ENCODE data around the gene COLGALT1.
"Not testable (repeated sequence)": the region's sequence is repeated elsewhere in the genome, so short reads cannot be mapped to it uniquely, and the experiment has no call there.

The COLGALT1 gene

GRCh38 chr19:17549085-17549740 lies 6.2 kb upstream of the COLGALT1 start:
- Histone ChIP-seq H3K9ac (ENCODE audit: low read length) (no peak overlapping the region), H3K36me3 (ENCODE audit: control insufficient read depth, insufficient read depth, low read length, severe bottlenecking) (no peaks in the 10 kb centered on the region), H3K4me1 (ENCODE audit: control insufficient read depth, insufficient read depth, low read length) (peaks cover 16% of the 10 kb centered on the region), H3K9me3 (ENCODE audit: control insufficient read depth, low read length) (no peaks in the 10 kb centered on the region), H3K4me3 (ENCODE audit: low read length) (no peak overlapping the region), H3K27me3 (replicated peaks; ENCODE audit: control insufficient read depth, insufficient read depth, low read length) (no peaks in the 10 kb centered on the region)
- DNase-seq (ENCODE audit: low read depth): no peak

DNA sequence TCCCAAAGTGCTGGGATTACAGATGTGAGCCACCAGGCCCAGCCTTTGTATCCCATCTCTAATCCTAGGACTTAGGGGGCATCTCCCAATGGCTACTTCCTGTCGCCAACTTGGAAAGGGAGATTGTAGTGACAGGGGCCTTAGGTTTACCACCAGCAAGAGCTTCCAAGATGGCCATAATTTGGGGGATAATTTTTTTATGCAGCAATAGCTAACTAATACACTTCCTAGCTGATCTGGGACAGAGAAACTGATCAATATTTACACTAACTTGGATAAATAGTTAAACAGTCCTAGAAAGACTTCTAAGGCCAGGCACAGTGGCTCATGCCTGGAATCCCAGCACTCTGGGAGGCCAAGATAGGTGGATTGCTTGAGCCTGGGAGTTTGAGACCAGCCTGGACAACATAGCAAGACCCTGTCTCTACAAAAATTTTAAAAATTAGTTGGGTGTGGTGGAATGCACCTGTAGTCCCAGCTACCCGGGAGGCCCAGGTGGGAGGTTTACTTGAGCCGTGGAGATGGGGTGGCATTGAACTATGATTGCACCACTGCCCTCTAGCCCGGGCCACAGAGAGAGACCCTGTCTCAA lies 5.3 kb upstream of the COLGALT1 start:
- H3K27me3 ChIP-seq (replicated peaks; ENCODE audit: control insufficient read depth, insufficient read depth, low read length): no peaks in the 10 kb centered on the region
- no peaks in the 10 kb centered on the region for H3K9me3 ChIP-seq (ENCODE audit: control insufficient read depth, low read length)
- H3K4me3 ChIP-seq (ENCODE audit: low read length): no peak overlapping the region
- H3K4me1 ChIP-seq (ENCODE audit: control insufficient read depth, insufficient read depth, low read length): peaks cover 21% of the 10 kb centered on the region
- H3K36me3 ChIP-seq (ENCODE audit: control insufficient read depth, insufficient read depth, low read length, severe bottlenecking): no peaks in the 10 kb centered on the region
- no peak overlapping the region for H3K9ac ChIP-seq (ENCODE audit: low read length)
- no peak for DNase-seq (ENCODE audit: low read depth)

- not testable (repeated sequence) for DNase-seq (ENCODE audit: low read depth); H3K9ac ChIP-seq (ENCODE audit: low read length); H3K9me3 ChIP-seq (ENCODE audit: control insufficient read depth, low read length)
Observed at GRCh38 chr19:17552735-17553134, 2.7 kb upstream of the COLGALT1 start.

DNA sequence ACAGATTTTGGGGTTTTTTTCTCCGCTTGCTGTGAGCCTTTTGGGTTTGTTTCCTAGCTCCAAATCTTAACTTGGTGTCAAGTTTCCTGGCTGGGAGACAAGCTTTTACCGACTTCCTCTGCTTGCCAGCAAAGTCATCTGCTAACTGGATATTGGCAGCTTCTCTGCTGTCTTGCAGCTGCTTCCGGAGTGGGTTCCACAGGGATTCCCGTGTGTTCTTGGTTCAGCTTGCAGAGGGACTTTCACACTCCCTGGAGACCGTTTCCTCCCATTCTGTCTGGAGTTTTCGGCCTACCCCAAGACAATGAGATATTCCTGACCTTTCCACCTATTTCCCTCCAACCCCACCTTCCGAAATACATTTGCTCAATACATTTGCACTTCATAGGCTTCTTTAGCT lies 2.2 kb upstream of the COLGALT1 start:
- no peaks in the 10 kb centered on the region for H3K36me3 ChIP-seq (ENCODE audit: control insufficient read depth, insufficient read depth, low read length, severe bottlenecking)
- peak overlapping the region; percentile 61 for H3K9ac ChIP-seq (ENCODE audit: low read length)
- no peaks in the 10 kb centered on the region for H3K9me3 ChIP-seq (ENCODE audit: control insufficient read depth, low read length)
- peaks cover 33% of the 10 kb centered on the region for H3K4me1 ChIP-seq (ENCODE audit: control insufficient read depth, insufficient read depth, low read length)
- peak overlapping the region; percentile 67 for H3K4me3 ChIP-seq (ENCODE audit: low read length)
- no peaks in the 10 kb centered on the region for H3K27me3 ChIP-seq (replicated peaks; ENCODE audit: control insufficient read depth, insufficient read depth, low read length)
- DNase-seq (ENCODE audit: low read depth): peak; percentile 88

More at GRCh38 chr19:17552735-17553134, 2.7 kb upstream of the COLGALT1 start:
- not testable (repeated sequence) for H3K4me3 ChIP-seq (ENCODE audit: low read length); H3K27me3 ChIP-seq (replicated peaks; ENCODE audit: control insufficient read depth, insufficient read depth, low read length); H3K36me3 ChIP-seq (ENCODE audit: control insufficient read depth, insufficient read depth, low read length, severe bottlenecking)
- H3K4me1 ChIP-seq (ENCODE audit: control insufficient read depth, insufficient read depth, low read length): peaks cover 33% of the 10 kb centered on the region

DNA sequence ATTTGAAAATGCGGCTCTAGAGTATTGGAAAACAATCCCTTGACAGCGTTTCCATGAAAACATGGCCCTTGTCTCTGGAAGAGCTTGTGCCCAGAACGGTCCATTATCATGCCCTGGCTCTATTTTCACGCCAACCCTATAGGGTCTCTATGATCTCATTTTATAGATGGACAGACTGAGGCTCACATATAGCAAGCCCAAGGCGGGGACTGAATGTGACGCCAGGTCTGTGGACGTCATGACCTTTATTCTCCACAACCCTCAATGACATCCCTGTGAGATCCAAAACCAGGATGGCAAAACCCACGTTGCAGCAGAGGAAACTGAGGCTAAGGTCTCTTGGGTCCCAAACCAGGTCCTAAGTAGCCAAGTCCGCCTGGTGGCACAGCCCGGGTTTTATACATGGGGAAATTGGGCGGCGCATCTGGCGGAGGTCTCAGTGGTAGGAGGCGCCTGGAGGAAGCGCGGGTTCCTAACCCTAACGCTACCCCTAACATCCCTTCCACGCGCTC lies 425 bp upstream of the COLGALT1 start:
- Histone ChIP-seq H3K4me1 (ENCODE audit: control insufficient read depth, insufficient read depth, low read length) (peaks cover 41% of the 10 kb centered on the region), H3K9ac (ENCODE audit: low read length) (peak overlapping the region; percentile 93), H3K36me3 (ENCODE audit: control insufficient read depth, insufficient read depth, low read length, severe bottlenecking) (peaks cover 11% of the 10 kb centered on the region), H3K4me3 (ENCODE audit: low read length) (peak overlapping the region; percentile 91), H3K9me3 (ENCODE audit: control insufficient read depth, low read length) (no peaks in the 10 kb centered on the region), H3K27me3 (replicated peaks; ENCODE audit: control insufficient read depth, insufficient read depth, low read length) (no peaks in the 10 kb centered on the region)
- no peak for DNase-seq (ENCODE audit: low read depth)

GRCh38 chr19:17555929-17556813 lies 722 bp downstream of the COLGALT1 start:
- Histone ChIP-seq H3K9me3 (ENCODE audit: control insufficient read depth, low read length) (no peaks in the 10 kb centered on the region), H3K27me3 (replicated peaks; ENCODE audit: control insufficient read depth, insufficient read depth, low read length) (no peaks in the 10 kb centered on the region), H3K4me1 (ENCODE audit: control insufficient read depth, insufficient read depth, low read length) (peaks cover 46% of the 10 kb centered on the region), H3K4me3 (ENCODE audit: low read length) (peak overlapping the region; percentile 91), H3K36me3 (ENCODE audit: control insufficient read depth, insufficient read depth, low read length, severe bottlenecking) (peaks cover 18% of the 10 kb centered on the region), H3K9ac (ENCODE audit: low read length) (peak overlapping the region; percentile 93)
- DNase-seq (ENCODE audit: low read depth): peak; percentile 63

- no peaks in the 10 kb centered on the region for H3K27me3 ChIP-seq (replicated peaks; ENCODE audit: control insufficient read depth, insufficient read depth, low read length)
- no peak for DNase-seq (ENCODE audit: low read depth)
- peak overlapping the region; percentile 91 for H3K4me3 ChIP-seq (ENCODE audit: low read length)
- peaks cover 26% of the 10 kb centered on the region for H3K36me3 ChIP-seq (ENCODE audit: control insufficient read depth, insufficient read depth, low read length, severe bottlenecking)
- no peaks in the 10 kb centered on the region for H3K9me3 ChIP-seq (ENCODE audit: control insufficient read depth, low read length)
- peaks cover 46% of the 10 kb centered on the region for H3K4me1 ChIP-seq (ENCODE audit: control insufficient read depth, insufficient read depth, low read length)
- H3K9ac ChIP-seq (ENCODE audit: low read length): peak overlapping the region; percentile 93
Observed at GRCh38 chr19:17556995-17557394, 1.5 kb downstream of the COLGALT1 start.

GRCh38 chr19:17557466-17557865 lies 2.0 kb downstream of the COLGALT1 start:
- no peak overlapping the region for H3K9ac ChIP-seq (ENCODE audit: low read length)
- DNase-seq (ENCODE audit: low read depth): no peak
- H3K4me1 ChIP-seq (ENCODE audit: control insufficient read depth, insufficient read depth, low read length): peaks cover 46% of the 10 kb centered on the region
- H3K27me3 ChIP-seq (replicated peaks; ENCODE audit: control insufficient read depth, insufficient read depth, low read length): no peaks in the 10 kb centered on the region
- H3K4me3 ChIP-seq (ENCODE audit: low read length): no peak overlapping the region
- peaks cover 31% of the 10 kb centered on the region for H3K36me3 ChIP-seq (ENCODE audit: control insufficient read depth, insufficient read depth, low read length, severe bottlenecking)
- H3K9me3 ChIP-seq (ENCODE audit: control insufficient read depth, low read length): no peaks in the 10 kb centered on the region

GRCh38 chr19:17560205-17560595 lies 4.8 kb downstream of the COLGALT1 start:
- Histone ChIP-seq H3K9me3 (ENCODE audit: control insufficient read depth, low read length) (no peaks in the 10 kb centered on the region), H3K36me3 (ENCODE audit: control insufficient read depth, insufficient read depth, low read length, severe bottlenecking) (peaks cover 48% of the 10 kb centered on the region), H3K9ac (ENCODE audit: low read length) (peak overlapping the region; percentile 56), H3K27me3 (replicated peaks; ENCODE audit: control insufficient read depth, insufficient read depth, low read length) (no peaks in the 10 kb centered on the region), H3K4me1 (ENCODE audit: control insufficient read depth, insufficient read depth, low read length) (peaks cover 25% of the 10 kb centered on the region), H3K4me3 (ENCODE audit: low read length) (no peak overlapping the region)
- no peak for DNase-seq (ENCODE audit: low read depth)

DNA sequence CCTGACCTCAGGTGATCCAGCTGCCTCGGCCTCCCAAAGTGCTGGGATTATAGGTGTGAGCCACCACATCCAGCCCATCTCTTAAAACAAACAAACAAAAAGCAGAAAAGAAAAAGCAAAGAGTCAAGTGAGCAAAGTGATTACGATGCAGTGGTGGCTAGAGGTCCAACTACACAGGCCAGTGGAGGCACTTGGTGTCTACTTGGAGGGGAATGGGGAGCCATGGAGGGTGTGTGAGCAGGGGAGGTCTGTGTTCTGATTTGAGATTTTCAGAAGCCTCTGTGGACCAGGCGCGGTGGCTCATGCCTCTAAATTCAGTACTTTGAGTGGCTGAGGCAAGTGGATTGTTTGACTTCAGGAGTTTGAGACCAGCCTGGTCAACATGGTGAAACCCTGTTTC lies 6.6 kb downstream of the COLGALT1 start:
- no peaks in the 10 kb centered on the region for H3K27me3 ChIP-seq (replicated peaks; ENCODE audit: control insufficient read depth, insufficient read depth, low read length)

DNA sequence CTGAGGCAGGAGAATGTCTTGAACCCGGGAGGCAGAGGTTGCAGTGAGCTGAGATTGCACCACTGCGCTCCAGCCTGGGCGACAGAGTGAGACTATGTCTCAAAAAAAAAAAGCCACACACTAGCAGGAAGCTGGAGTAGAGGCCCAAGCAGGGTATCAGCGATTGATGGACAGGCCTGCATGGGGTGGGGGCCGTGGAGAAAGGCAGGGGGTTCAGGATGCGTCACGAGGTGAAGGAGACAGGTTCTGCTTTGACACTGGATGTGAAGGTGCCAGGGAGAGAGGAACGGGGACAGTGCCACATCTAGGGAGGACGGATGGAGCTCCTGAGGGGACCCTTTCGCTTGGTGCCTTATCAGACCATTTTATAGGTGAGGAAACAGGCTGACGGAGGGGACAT lies 7.1 kb downstream of the COLGALT1 start:
- Histone ChIP-seq H3K27me3 (replicated peaks; ENCODE audit: control insufficient read depth, insufficient read depth, low read length) (no peaks in the 10 kb centered on the region), H3K9ac (ENCODE audit: low read length) (no peak overlapping the region), H3K4me1 (ENCODE audit: control insufficient read depth, insufficient read depth, low read length) (peaks cover 14% of the 10 kb centered on the region), H3K4me3 (ENCODE audit: low read length) (no peak overlapping the region), H3K9me3 (ENCODE audit: control insufficient read depth, low read length) (no peaks in the 10 kb centered on the region), H3K36me3 (ENCODE audit: control insufficient read depth, insufficient read depth, low read length, severe bottlenecking) (peaks cover 60% of the 10 kb centered on the region)
- DNase-seq (ENCODE audit: low read depth): no peak

More for the DNA sequence above, 6.6 kb downstream of the COLGALT1 start:
- H3K4me3 ChIP-seq (ENCODE audit: low read length): no peak overlapping the region
- DNase-seq (ENCODE audit: low read depth): no peak
- peaks cover 55% of the 10 kb centered on the region for H3K36me3 ChIP-seq (ENCODE audit: control insufficient read depth, insufficient read depth, low read length, severe bottlenecking)
- no peak overlapping the region for H3K9ac ChIP-seq (ENCODE audit: low read length)
- no peaks in the 10 kb centered on the region for H3K9me3 ChIP-seq (ENCODE audit: control insufficient read depth, low read length)
- peaks cover 17% of the 10 kb centered on the region for H3K4me1 ChIP-seq (ENCODE audit: control insufficient read depth, insufficient read depth, low read length)

All from adipocyte (in vitro differentiated cells).